MM.1S (cell line): ENCODE results near the gene MIEF2.

Experiments used
- CTCF ChIP-seq: fragments of 300-600 bp; sonication (generic); IDR thresholded peaks from 2 replicates; pipeline ENCODE4 v1.5.1; 2016; ENCODE audit warnings: antibody characterized with exemption, low read length, mixed read lengths
- EZH2phosphoT487 ChIP-seq: fragments of 300-600 bp; sonication (generic); IDR thresholded peaks from 2 replicates; pipeline ENCODE4 v1.6.1; 2018; ENCODE audit warnings: antibody characterized with exemption, low read length

DNA sequence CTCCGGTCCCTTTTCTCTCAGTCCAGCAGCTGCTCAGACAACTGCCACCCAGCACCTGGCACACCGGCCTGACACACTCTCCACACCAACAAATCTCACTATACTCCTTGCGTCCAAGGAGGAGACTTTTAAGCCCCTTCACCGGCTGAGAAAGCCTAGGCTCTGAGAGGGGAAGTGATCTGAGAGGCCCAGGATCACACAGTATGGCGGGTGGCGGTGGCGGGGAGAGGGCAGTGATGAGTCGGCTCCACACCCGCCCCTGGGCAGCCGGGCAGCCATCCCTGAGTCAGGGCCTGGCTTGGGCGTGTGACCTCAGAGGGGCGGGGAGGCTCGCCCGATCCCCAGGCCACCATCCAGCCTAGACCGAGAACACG, 2.5 kb upstream of the MIEF2 start:
- TF ChIP-seq CTCF (no peak; the same call in 1 of the 2 replicates), EZH2phosphoT487 (no peak)
